GM18909 (cell line): ENCODE data around the gene PCDH1.

ENCODE experiments used
- ATAC-seq: cut with Tn5 transposase; IDR thresholded peaks from one replicate; pipeline ENCODE4 v1.9.1; 2021; ENCODE audit warnings: mild to moderate bottlenecking; ENCODE audit not compliant: unreplicated experiment, poor library complexity

The PCDH1 gene

GRCh38 chr5:141857226-141857625 is 21.0 kb downstream of the PCDH1 start:
- no peak for ATAC-seq

GRCh38 chr5:141856037-141856790 is 22.0 kb downstream of the PCDH1 start:
- ATAC-seq, result no peak

- ATAC-seq, result no peak
Observed at GRCh38 chr5:141855265-141856036, 22.8 kb downstream of the PCDH1 start.

GRCh38 chr5:141853895-141854626 is 24.1 kb downstream of the PCDH1 start:
- no peak for ATAC-seq

- ATAC-seq, result no peak
Observed at GRCh38 chr5:141852448-141852847, 25.8 kb downstream of the PCDH1 start.

- no peak for ATAC-seq
Observed at GRCh38 chr5:141851195-141851874, 26.9 kb downstream of the PCDH1 start.

- ATAC-seq, result no peak
Observed at GRCh38 chr5:141850786-141851185, 27.4 kb downstream of the PCDH1 start.

GRCh38 chr5:141850244-141850768 is 27.9 kb downstream of the PCDH1 start:
- peak; percentile 10 for ATAC-seq

- ATAC-seq, result peak; percentile 74
Observed at GRCh38 chr5:141849415-141850243, 28.6 kb downstream of the PCDH1 start.

- peak; percentile 23 for ATAC-seq
Observed at GRCh38 chr5:141848744-141849414, 29.3 kb downstream of the PCDH1 start.

GRCh38 chr5:141846031-141846430 is 32.2 kb downstream of the PCDH1 start:
- no peak for ATAC-seq

GRCh38 chr5:141845371-141845851 is 32.8 kb downstream of the PCDH1 start:
- no peak for ATAC-seq

- ATAC-seq, result no peak
Observed at GRCh38 chr5:141844414-141845097, 33.7 kb downstream of the PCDH1 start.

- no peak for ATAC-seq
Observed at GRCh38 chr5:141843156-141843927, 34.9 kb downstream of the PCDH1 start.

- ATAC-seq, result no peak
Observed at GRCh38 chr5:141841378-141842180, 36.6 kb downstream of the PCDH1 start.

- ATAC-seq, result no peak
Observed at GRCh38 chr5:141840826-141841360, 37.3 kb downstream of the PCDH1 start.
